Measurements from ENCODE around the gene TMEM184B.

Gene TMEM184B

DNA sequence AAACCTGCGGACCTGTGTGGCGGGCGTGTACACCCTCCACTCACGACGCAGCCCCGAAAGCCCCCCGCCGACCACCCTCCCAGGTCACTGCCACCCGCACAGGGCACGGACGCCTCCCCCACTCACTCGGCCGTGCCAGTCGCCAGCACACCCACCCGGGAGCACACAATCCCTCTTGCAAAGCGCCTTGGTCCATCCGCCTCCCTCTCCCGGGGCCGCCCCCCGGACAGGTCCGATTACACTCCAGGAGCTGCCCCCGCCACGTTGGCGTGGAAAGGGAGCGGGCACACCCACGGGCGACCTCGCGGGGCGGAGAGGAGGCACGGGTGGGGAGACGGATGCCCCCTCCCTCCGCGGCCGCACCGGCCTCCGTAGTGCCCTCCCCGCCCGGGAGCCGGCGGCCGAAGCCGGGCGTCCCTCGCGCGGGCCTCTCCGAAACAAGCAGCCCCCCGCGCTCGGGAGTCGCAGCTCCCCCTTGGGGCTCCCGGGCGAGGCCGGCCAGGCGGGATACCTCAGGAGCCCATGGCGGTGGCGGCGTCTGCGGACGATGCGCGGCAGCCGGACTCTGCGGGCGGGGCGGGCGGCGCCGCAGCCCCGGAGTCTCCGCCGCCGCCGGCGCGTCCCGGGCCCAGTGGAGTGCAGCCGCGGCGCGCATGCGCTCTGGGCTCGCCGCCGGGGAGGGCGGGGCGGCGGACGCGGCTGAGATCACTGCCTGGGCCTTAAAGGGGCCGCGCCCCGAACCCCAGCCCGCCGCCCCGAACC lies at the start of gene TMEM184B:
Gene TMEM184B (minus strand): TSS at position 638 of the 762 bp plus-strand sequence. CDS start 25,049 bp downstream, outside the sequence.
- no peaks in the 10 kb centered on the region for H3K27me3 ChIP-seq (ENCODE audit: control insufficient read depth, insufficient read depth, low read length)
- peak within 1 kb of the TSS; percentile 76; the same call in 1 of the 2 replicates for H3K27ac ChIP-seq (ENCODE audit: low read depth, low read length)
- peaks cover 40% of the 10 kb centered on the region for H3K4me1 ChIP-seq (ENCODE audit: control insufficient read depth, insufficient read depth, low read length)
- no peaks in the 10 kb centered on the region for H3K9me3 ChIP-seq (ENCODE audit: control insufficient read depth, insufficient read depth, low read depth, low read length)
- H3K36me3 ChIP-seq (ENCODE audit: control insufficient read depth, insufficient read depth, low read length): 0 out of 2 replicates have a peak, but pooled peaks cover 10% of the 10 kb centered on the region
- peak within 1 kb of the TSS; percentile 88 for H3K4me3 ChIP-seq (ENCODE audit: low read depth, low read length)
- peak within 1 kb of the TSS; percentile 81 for H3K9ac ChIP-seq (ENCODE audit: low read length)

DNA sequence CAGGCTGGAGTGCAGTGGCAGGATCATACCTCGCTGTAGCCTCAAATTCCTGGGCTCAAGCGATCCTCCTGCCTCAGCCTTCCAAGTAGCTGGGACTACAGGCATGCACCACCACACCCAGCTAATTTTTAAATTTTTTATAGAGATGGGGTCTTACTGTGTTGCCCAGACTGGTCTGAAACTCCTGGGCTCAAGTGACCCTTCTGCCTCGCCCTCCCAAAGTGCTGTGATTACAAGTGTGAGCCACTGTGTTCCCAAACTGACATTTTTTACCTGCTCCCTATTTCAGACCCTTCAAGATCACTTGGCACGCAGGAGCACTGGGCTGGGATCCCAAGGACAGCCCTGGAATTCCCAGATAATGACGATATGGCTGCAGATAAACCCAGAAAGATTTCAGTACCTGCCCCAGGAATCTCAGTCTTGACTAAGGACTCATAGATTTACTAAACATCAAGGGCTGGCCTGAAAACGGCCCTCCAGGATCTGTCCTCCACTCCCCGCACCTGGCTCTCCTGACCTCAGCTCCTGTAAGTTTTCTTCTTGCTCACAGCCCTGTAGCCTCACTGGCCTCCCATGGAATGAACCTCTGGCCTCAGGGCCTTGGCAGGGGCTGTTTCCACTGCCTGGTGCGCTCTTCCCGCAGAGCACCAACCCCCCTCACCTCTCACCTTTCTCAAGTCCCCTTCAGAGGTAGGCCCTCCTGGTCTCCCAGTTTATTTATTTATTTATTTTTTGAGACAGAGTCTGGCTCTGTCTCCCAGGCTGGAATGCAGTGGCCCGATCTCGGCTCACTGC lies 48.0 kb upstream of the TMEM184B start:
- Histone ChIP-seq H3K4me3 (ENCODE audit: low read depth, low read length) (no peak overlapping the region), H3K4me1 (ENCODE audit: control insufficient read depth, insufficient read depth, low read length) (peaks cover 48% of the 10 kb centered on the region), H3K27ac (ENCODE audit: low read depth, low read length) (no peak overlapping the region), H3K9ac (ENCODE audit: low read length) (no peak overlapping the region), H3K36me3 (ENCODE audit: control insufficient read depth, insufficient read depth, low read length) (no peaks in the 10 kb centered on the region; the same call in 1 of the 2 replicates), H3K27me3 (ENCODE audit: control insufficient read depth, insufficient read depth, low read length) (no peaks in the 10 kb centered on the region), H3K9me3 (ENCODE audit: control insufficient read depth, insufficient read depth, low read depth, low read length) (no peaks in the 10 kb centered on the region)

DNA sequence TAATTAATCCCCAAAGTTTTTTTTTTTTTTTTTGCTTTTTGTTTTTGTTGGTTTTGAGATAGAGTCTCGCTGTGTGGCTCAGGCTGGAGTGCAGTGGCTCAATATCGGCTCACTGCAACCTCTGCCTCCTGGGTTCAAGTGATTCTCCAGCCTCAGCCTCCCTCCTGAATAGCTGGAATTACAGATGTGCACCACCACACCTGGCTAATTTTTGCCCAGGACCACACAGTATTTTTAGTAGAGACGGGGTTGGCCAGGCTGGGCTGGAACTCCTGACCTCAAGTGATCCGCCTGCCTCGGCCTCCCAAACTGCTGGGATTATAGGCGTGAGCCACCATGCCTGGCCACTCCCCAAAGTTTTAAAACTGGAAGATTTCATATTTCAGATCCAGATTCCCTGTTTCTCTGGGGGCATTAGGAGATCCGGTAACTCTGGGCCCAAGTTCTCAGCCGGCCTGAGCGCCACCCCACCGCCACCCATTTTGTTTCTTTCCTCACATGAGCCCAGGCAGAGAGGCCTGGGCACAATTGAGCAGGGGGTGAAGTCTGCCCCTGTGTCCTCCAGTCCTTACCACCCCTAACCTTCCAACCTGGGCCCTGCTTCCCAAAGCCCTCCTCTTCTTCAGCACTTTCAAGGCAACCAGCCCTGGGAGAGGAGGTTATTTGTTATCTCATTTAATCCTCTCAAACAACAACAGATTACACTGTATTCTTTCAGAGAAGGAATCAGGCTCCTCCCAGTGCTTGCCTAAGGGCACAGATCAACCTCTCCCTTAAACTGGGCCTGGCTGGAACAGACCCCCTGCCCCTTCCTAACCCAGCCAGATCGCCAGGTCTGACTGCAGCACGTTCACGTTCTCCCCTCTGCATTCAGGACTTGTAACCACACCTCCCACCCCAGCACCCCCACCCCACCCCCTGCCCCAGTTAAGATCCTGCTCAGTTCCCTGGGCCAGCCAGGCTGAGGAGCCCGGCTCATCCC lies 46.3 kb upstream of the TMEM184B start:
- no peaks in the 10 kb centered on the region for H3K27me3 ChIP-seq (ENCODE audit: control insufficient read depth, insufficient read depth, low read length)
- no peaks in the 10 kb centered on the region for H3K9me3 ChIP-seq (ENCODE audit: control insufficient read depth, insufficient read depth, low read depth, low read length)
- H3K4me3 ChIP-seq (ENCODE audit: low read depth, low read length): 0 out of 2 replicates have a peak overlapping the region, but pooled peaks have one; percentile 76
- H3K9ac ChIP-seq (ENCODE audit: low read length): peak overlapping the region; percentile 49
- H3K4me1 ChIP-seq (ENCODE audit: control insufficient read depth, insufficient read depth, low read length): peaks cover 49% of the 10 kb centered on the region
- H3K36me3 ChIP-seq (ENCODE audit: control insufficient read depth, insufficient read depth, low read length): peaks cover 4% of the 10 kb centered on the region
- H3K27ac ChIP-seq (ENCODE audit: low read depth, low read length): peak overlapping the region; percentile 71; the same call in 1 of the 2 replicates

DNA sequence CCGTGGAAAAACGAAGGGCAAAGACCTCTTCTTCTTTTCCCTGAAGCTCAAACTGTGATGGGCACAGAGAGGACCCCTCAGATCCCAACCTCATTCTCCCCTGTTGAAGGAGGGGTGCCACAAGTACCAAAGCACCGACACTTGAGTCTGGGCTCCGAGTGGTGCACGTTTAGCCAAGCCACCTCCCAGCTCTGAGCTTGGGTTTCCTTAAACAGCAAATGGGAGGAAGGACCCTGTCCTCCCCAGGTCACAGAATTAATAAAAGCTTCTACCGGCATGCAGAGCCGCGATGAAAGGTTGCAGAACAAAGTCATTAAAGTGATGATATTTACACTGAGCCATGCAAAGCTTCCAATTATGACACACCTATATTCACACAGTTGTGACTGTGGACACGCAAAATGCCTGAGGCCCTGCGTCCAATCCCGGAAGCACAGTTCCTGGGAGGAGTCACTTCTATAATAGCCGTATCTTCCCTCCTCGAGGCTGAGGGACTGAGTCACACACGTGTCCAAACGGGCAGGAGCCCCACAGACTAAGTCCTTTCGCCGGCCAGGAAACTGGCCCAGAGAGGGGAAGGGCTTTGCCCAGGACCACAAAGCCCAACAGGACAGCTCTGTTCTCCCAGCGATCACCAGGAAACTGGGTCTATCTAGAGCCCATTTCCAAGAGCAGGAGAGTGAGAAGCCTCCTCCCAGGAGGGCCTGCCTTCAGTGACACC lies 45.3 kb upstream of the TMEM184B start:
- no peaks in the 10 kb centered on the region for H3K9me3 ChIP-seq (ENCODE audit: control insufficient read depth, insufficient read depth, low read depth, low read length)
- peaks cover 55% of the 10 kb centered on the region for H3K4me1 ChIP-seq (ENCODE audit: control insufficient read depth, insufficient read depth, low read length)
- no peaks in the 10 kb centered on the region for H3K27me3 ChIP-seq (ENCODE audit: control insufficient read depth, insufficient read depth, low read length)
- peaks cover 13% of the 10 kb centered on the region for H3K36me3 ChIP-seq (ENCODE audit: control insufficient read depth, insufficient read depth, low read length)
- peak overlapping the region; percentile 67 for H3K9ac ChIP-seq (ENCODE audit: low read length)
- H3K4me3 ChIP-seq (ENCODE audit: low read depth, low read length): peak overlapping the region; percentile 76
- H3K27ac ChIP-seq (ENCODE audit: low read depth, low read length): peak overlapping the region; percentile 67

DNA sequence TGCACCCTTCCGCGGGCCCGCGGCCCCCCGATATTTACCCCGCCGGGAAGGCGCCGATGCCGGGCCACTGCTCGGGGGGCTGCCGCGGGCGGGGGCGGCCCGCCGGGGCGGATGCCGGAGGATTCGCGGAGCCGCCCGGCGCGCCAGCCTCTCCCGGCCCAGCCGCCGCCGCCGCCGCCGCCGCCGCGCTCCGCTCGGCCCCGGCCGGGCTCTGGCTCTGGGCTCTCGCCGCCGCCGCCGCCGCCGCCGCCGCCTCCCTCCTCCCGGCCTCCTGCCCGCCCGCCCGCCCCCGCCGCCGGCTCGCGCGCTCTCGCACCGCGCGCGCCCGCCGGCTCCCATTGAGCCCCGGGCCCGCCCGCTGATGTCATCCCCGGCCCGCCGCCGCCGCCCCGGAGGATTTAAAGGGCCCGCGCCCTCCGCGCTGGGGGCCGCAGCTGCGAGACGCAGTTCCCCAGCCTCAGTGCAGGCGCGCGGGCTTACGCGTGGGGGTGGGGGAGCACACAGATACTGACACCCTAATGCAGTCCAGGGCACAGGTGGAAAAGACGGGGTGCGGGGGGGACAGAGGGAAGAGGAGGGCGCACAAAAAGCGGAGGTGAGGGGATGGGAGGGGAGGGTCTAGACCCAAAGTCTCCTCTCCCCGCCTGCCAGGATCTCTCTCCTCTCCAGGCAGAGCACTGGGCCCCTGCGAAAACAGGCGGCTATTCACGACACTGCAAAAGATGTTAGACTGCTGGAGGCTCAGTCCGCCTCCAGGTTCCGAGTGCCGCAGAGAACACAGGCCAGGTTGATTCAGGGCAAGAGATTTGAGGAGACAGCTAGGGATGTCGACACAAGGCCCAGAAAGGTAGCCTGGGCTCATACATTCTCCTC lies 44.5 kb upstream of the TMEM184B start, which contains the start of gene CSNK1E:
Gene CSNK1E (minus strand): TSS at position 312 of the 873 bp plus-strand sequence. CDS start 3,276 bp downstream, outside the sequence.
- Histone ChIP-seq H3K36me3 (ENCODE audit: control insufficient read depth, insufficient read depth, low read length) (peaks cover 21% of the 10 kb centered on the region), H3K4me1 (ENCODE audit: control insufficient read depth, insufficient read depth, low read length) (peaks cover 56% of the 10 kb centered on the region), H3K27ac (ENCODE audit: low read depth, low read length) (peak within 1 kb of the TSS; percentile 93), H3K9ac (ENCODE audit: low read length) (peak within 1 kb of the TSS; percentile 86), H3K27me3 (ENCODE audit: control insufficient read depth, insufficient read depth, low read length) (no peaks in the 10 kb centered on the region), H3K9me3 (ENCODE audit: control insufficient read depth, insufficient read depth, low read depth, low read length) (no peaks in the 10 kb centered on the region), H3K4me3 (ENCODE audit: low read depth, low read length) (peak within 1 kb of the TSS; percentile 87)

DNA sequence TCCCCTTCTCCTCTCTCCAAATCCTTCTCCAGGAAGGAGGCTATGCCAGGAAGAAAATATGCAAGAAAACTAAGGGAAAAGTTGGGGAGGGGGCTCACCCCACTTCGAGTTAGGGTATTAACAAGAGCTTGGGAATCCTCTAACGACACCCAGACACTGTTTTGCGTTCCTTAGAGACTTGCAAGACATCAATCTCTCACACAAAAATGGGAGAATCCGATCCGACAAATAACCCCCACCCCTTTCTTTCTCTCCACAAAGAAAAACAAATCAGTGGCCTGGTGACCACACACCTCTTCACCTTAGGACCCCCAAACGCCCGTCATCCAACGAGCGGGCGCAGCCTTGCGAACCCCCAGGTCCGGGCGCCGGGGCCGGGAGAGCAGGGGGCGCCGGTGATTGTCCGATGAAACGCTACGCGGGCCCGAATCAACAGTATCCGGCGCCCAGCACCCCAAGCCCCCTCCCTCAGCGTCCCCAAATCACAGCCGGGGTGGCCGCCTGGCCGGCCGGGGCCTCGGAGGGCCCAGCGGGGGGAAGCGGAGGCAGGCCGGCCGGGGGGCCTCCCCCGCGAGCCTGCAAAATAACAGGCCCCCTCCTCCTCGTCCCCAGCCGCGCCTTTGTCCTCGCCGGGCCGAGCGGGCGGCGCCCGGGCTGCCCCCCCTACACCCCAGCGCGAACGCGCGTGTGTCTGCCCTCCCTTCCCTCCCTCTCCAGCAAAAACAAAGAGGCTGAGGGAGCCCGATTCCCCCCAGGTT lies 43.7 kb upstream of the TMEM184B start:
- Histone ChIP-seq H3K9me3 (ENCODE audit: control insufficient read depth, insufficient read depth, low read depth, low read length) (no peaks in the 10 kb centered on the region), H3K4me3 (ENCODE audit: low read depth, low read length) (peak overlapping the region; percentile 87), H3K27ac (ENCODE audit: low read depth, low read length) (peak overlapping the region; percentile 93), H3K27me3 (ENCODE audit: control insufficient read depth, insufficient read depth, low read length) (no peaks in the 10 kb centered on the region), H3K36me3 (ENCODE audit: control insufficient read depth, insufficient read depth, low read length) (peaks cover 29% of the 10 kb centered on the region), H3K9ac (ENCODE audit: low read length) (peak overlapping the region; percentile 86), H3K4me1 (ENCODE audit: control insufficient read depth, insufficient read depth, low read length) (peaks cover 61% of the 10 kb centered on the region)

DNA sequence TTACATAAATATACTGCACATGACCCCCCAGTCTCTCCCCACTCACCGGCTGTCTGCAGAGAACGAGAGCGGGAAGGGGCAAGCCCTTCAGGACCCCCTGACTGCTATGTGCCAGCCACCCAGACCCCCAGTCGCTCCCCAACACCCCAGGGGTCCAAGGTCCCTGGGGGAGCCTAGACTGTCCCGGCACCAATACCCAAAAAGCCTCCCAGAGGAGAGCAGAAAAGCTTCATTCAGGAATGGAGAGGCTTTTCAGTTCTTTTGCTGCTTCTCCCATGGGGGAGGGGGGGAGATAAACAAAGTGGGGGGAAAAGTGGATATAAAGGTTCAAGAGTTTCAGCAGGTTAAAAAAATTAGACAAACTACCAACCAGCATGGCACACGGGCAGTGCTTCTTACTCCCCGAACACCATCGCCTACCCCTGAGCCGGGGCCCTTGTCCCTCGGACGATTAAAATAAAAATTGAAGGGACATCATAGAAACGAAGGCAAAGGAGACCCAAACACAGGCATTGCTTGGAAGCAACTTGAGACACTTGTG lies 43.1 kb upstream of the TMEM184B start:
- peaks cover 36% of the 10 kb centered on the region for H3K36me3 ChIP-seq (ENCODE audit: control insufficient read depth, insufficient read depth, low read length)
- peak overlapping the region; percentile 87 for H3K4me3 ChIP-seq (ENCODE audit: low read depth, low read length)
- H3K27ac ChIP-seq (ENCODE audit: low read depth, low read length): peak overlapping the region; percentile 93
- H3K9ac ChIP-seq (ENCODE audit: low read length): peak overlapping the region; percentile 86
- no peaks in the 10 kb centered on the region for H3K9me3 ChIP-seq (ENCODE audit: control insufficient read depth, insufficient read depth, low read depth, low read length)
- no peaks in the 10 kb centered on the region for H3K27me3 ChIP-seq (ENCODE audit: control insufficient read depth, insufficient read depth, low read length)
- peaks cover 67% of the 10 kb centered on the region for H3K4me1 ChIP-seq (ENCODE audit: control insufficient read depth, insufficient read depth, low read length)

DNA sequence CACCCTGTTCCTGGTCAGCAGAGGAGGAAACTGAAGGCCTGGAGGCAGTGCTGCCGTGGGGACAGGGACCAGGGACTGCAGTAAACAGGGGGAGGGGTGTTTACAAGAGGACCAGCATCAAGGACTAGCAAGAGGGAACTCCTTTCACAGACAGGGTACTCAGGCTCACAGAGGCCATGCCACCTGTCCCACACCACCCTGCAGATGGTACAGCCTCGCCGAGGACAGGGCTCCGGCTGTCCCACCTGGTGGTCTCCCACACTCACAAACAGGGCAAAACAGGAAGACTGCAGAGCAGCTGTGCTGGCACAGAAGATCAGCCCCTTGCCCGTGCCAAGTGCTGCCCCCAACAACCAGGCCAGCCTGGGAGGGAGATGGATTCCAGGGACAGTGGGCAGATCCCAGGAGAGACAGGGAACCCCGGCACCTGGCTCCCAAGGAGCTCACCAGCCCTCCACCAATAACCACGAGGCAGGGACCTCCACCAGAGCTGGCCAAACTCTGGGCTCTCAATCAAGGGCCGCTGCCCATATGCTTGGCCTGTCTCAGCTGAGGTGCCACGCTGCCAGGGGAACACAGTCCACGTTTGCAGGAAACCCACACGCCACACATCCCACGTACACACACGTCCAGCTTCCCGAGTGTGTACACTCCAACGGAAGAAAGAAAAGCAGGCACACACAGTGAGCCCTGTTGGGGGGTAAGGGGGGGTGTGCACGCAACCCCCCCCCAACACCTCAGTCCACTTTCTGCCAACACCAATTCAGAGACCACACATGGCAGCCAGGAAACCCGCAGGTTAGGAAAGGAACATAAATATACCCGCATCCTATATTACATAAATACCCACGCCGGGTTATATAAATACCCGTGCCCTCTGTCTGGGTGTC lies 42.4 kb upstream of the TMEM184B start:
- peak overlapping the region; percentile 93 for H3K27ac ChIP-seq (ENCODE audit: low read depth, low read length)

More for the DNA sequence above, 42.4 kb upstream of the TMEM184B start:
- Histone ChIP-seq H3K4me3 (ENCODE audit: low read depth, low read length) (peak overlapping the region; percentile 87), H3K9me3 (ENCODE audit: control insufficient read depth, insufficient read depth, low read depth, low read length) (no peaks in the 10 kb centered on the region), H3K9ac (ENCODE audit: low read length) (peak overlapping the region; percentile 86), H3K36me3 (ENCODE audit: control insufficient read depth, insufficient read depth, low read length) (peaks cover 42% of the 10 kb centered on the region), H3K27me3 (ENCODE audit: control insufficient read depth, insufficient read depth, low read length) (no peaks in the 10 kb centered on the region), H3K4me1 (ENCODE audit: control insufficient read depth, insufficient read depth, low read length) (peaks cover 70% of the 10 kb centered on the region)

Data from HUES6 (cell line).